ENCODE data around the gene TTLL8.
A peak's percentile ranks its signal among the peaks of the same experiment; 100 is the strongest.
"Not testable (repeated sequence)": the region's sequence is repeated elsewhere in the genome, so short reads cannot be mapped to it uniquely, and the experiment has no call there.

TTLL8 gene

GRCh38 chr22:50058061-50058905, at the start of gene TTLL8:
Gene TTLL8 (minus strand): TSS chr22:50058298.
- DNase-seq (ENCODE audit: low spot score): no peak

- DNase-seq (ENCODE audit: low spot score): no peak
These were observed 49.4 kb upstream of the TTLL8 start for GRCh38 chr22:50107529-50107928.

- DNase-seq (ENCODE audit: low spot score): no peak
These were observed 47.4 kb upstream of the TTLL8 start for GRCh38 chr22:50105208-50106100.

- DNase-seq (ENCODE audit: low spot score): no peak
These were observed 46.0 kb upstream of the TTLL8 start for GRCh38 chr22:50104141-50104544.

- DNase-seq (ENCODE audit: low spot score): no peak
These were observed 44.8 kb upstream of the TTLL8 start for GRCh38 chr22:50102946-50103345.

GRCh38 chr22:50101870-50102565, 43.9 kb upstream of the TTLL8 start:
- no peak for DNase-seq (ENCODE audit: low spot score)

GRCh38 chr22:50098052-50098451, 40.0 kb upstream of the TTLL8 start:
- DNase-seq (ENCODE audit: low spot score): no peak

- DNase-seq (ENCODE audit: low spot score): no peak
These were observed 34.2 kb upstream of the TTLL8 start for GRCh38 chr22:50092342-50092741.

- no peak for DNase-seq (ENCODE audit: low spot score)
These were observed 33.1 kb upstream of the TTLL8 start for GRCh38 chr22:50091092-50091768.

- DNase-seq (ENCODE audit: low spot score): no peak
These were observed 32.3 kb upstream of the TTLL8 start for GRCh38 chr22:50090412-50090714.

GRCh38 chr22:50089682-50090411, 31.7 kb upstream of the TTLL8 start, which contains the start of gene MOV10L1:
Gene MOV10L1 (plus strand): TSS chr22:50090006. CDS start chr22:50090089, 83 bp downstream.
- DNase-seq (ENCODE audit: low spot score): peak; percentile 63

- DNase-seq (ENCODE audit: low spot score): no peak
These were observed 31.1 kb upstream of the TTLL8 start for GRCh38 chr22:50089231-50089630.

GRCh38 chr22:50088096-50088495, 30.0 kb upstream of the TTLL8 start:
- no peak for DNase-seq (ENCODE audit: low spot score)

GRCh38 chr22:50087646-50088045, 29.5 kb upstream of the TTLL8 start:
- DNase-seq (ENCODE audit: low spot score): no peak

- DNase-seq (ENCODE audit: low spot score): not testable (repeated sequence)
These were observed 28.9 kb upstream of the TTLL8 start for GRCh38 chr22:50086975-50087374.

GRCh38 chr22:50086526-50086925, 28.4 kb upstream of the TTLL8 start:
- peak; percentile 82 for DNase-seq (ENCODE audit: low spot score)

GRCh38 chr22:50085211-50085972, 27.3 kb upstream of the TTLL8 start, which contains the start of gene MLC1:
Gene MLC1 (minus strand): TSS chr22:50085426. CDS start chr22:50084902, 524 bp downstream.
- DNase-seq (ENCODE audit: low spot score): no peak

- DNase-seq (ENCODE audit: low spot score): no peak
These were observed 26.5 kb upstream of the TTLL8 start for GRCh38 chr22:50084614-50085021.

- no peak for DNase-seq (ENCODE audit: low spot score)
These were observed 26.0 kb upstream of the TTLL8 start for GRCh38 chr22:50084080-50084477.

GRCh38 chr22:50083462-50084079, 25.5 kb upstream of the TTLL8 start:
- no peak for DNase-seq (ENCODE audit: low spot score)
